GM18520 (cell line): Measurements from ENCODE around the gene TMEM87B.

ENCODE experiments used
- ATAC-seq: cut with Tn5 transposase; IDR thresholded peaks from one replicate; pipeline ENCODE4 v1.9.1; 2021; ENCODE audit not compliant: unreplicated experiment

The TMEM87B gene

DNA sequence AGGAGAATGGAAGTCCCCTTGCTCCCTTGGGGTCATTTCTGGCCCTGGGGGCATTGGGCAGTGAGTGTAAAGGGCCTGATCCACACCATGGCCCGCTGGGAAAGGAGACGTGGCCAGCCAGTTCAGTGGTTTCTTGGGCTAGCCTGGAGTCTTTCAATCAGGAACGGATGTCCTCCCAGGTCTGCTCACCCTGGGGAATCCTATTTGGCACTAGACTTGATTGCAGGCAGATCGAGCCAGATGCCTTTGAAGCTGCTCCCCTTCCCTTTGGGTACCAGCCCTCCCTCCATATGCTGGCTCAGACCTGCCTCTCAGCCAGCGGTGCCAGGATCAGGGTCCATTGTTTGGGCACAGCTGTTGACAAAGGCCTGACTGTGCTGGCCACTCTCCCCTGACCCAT, 94.1 kb downstream of the TMEM87B start:
- ATAC-seq: no peak

DNA sequence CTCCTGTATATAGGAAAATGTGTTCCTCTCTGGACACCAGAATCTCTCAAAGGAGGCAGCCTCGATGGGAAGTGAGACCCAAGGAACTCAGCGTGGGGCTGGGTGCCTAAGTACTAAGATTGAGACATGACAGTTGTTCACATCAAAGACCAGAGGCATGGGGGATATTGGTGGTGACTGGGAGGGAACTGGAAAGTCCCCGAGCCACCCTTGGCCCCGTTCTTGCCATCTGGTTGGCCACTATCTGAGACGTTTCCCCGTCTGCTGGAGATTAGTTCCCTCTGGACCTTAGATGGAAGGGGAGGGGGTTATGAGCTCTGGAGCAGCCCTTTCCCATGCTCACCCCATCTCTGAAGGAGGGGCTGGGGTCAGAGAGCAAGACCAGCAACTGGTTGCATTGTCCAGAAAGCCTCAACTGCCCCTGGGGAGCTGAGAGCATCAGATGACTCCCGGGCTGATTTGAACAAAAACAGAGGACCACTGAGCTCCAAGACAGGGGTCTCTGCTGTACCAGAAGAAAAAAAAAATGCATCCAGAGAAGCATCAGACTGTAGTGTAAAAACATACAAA, 94.9 kb downstream of the TMEM87B start:
- ATAC-seq: no peak

DNA sequence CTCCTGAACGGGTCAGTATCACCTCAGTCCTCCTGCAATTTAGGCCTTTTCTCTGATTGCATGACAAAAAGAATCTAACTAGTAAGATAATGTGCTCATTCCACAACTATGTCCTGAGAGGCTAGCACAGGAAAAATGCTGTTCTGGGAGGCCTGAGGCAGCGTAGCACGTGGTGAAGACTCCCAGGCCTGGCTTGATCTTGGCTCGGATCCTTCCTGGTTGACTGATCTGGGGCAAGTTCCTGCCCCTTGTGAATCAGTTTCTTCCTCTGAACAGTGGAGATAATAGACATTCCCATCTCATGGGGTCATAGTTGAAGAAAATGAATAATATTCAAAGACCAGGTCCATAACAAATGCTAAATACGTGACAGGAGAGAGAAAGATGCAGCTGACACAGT, 95.4 kb downstream of the TMEM87B start:
- no peak for ATAC-seq

DNA sequence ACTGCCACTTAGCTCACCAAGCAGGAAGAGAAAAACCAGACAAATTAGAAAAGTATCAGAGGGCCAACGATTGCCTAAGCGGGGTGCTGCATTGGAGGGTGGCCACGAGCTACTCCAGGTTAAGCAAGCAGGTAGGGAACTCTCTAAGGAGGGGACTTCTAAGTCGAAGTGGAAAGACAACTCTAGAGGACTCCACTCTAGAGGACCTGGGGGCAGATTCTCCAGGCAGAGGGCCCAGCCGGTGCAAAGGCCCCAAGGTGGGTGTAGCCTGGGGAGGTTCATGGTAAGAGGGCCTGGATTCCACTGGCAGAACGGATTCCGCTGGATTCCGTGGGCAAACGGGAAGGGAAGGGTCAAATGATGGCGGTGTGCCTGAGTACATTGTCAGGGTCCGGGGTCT, 95.8 kb downstream of the TMEM87B start:
- no peak for ATAC-seq

DNA sequence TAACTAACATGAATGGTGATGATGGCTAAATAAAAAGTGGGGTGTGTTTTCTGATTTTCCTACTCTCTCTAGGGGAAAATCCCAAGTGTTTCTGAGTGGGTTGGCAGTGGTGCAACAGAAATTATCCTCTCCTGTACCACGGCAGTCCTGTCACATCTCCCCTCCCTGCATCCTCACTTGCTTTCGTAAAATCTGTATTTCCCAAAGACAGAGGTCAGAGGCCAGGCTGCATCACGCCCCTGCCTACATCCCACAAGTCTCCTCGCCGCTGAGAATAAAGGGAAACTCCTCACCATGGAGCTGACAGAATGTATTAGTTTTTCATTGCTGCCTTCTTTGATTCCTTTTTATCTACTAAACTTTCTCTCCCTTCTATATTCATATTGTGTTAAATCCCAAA, 96.2 kb downstream of the TMEM87B start:
- ATAC-seq: no peak

DNA sequence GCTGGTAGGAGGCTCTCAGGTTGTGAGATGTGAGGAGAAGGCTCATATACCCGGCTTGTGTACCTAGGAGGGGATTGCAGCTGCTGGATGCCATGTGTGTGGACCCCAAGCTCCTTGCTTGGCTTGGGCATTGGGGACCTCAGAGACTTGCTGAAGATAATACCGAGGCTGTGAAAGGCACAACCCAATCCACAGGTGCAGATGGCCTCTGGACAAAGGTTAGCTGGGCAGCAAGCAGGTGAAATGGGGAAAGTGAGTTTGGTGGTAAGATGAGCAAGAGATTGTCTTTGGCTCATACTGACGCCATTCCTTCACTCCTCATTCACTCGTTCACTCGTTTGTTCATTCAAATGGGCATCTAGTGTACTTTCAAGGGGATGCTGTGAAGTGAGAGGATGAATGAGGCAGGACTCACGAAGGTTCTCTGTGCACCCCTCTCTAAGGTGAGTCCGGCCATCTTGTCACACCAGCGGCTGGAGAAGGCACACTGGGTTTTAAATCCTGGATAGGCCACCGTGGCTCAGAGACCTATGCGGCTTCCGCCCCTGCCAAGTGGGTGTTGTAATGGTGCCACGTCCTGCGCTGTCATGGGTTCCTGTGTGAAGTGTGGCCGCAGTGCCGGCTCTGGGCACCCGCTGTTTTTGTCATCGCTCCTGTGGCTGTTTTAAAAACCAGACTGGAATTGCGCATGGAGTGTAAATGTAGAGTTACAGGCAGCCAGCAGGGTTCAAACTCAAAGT, 96.8 kb downstream of the TMEM87B start:
- ATAC-seq: no peak

DNA sequence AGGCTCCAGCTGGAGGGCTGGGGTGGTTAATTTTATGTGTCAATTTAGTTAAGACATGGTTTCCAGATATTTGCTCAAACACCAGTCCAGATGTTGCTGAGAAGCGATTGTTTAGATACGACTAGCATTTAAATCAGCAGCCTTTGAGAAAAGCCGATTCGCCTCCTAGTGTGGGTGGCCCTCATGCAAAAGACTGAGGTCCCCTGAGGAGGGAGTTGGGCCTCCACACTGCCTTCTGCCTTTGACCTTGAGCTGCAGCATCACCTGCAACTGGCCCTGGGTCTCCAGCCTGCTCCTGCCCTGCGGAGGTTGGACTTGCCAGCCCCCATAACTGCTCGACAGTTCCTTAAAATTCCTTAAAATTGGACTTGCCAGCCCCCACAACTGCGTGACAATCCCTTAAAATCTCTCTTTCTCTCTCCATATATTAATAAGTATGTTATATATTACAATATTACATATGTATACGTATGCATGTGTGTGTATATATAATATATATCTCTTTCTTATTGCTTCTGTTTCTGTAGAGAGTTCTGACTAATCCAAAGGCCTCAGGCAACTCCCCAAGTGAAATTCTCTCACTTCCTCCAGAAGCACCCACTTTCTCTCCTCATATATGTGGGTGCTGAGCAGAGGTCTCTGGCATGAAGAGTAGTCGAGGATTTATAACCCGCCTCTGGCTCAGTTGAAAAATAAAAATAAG, 97.6 kb downstream of the TMEM87B start:
- ATAC-seq: no peak

DNA sequence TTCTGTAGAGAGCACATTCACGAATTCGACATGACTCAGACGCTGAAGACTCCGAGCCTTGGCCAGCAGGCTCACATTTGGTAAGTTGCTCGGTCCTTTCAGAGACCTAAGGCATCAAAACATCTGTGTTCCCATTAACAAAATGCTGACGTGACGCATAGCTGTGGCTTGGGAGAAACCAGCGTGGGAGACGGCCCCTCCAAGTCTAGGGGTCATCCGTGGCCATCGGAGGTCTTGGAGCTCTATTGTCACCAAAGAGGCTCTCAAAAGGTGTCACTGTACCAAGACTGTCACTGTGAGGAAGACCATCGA, 98.1 kb downstream of the TMEM87B start:
- ATAC-seq: no peak

DNA sequence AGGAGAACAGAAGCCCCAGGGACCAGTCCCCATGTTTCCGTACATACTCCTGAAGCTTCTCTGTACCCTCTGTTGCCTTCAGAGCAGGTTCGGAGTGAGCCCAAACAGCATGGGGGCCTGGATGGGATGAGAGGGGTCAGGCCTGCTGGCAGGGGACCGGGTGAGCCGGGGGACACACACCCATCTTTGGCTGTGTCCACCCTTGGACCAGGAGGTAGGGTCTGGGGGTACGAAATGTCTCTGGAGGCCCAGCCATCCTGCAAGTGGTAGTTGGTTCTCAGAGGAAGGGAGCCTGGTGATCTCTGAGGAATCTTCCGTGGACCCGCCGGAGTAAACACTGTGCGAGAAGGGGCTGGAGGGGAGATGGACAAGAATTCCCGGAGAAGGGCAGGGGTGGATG, 98.4 kb downstream of the TMEM87B start:
- ATAC-seq: no peak

DNA sequence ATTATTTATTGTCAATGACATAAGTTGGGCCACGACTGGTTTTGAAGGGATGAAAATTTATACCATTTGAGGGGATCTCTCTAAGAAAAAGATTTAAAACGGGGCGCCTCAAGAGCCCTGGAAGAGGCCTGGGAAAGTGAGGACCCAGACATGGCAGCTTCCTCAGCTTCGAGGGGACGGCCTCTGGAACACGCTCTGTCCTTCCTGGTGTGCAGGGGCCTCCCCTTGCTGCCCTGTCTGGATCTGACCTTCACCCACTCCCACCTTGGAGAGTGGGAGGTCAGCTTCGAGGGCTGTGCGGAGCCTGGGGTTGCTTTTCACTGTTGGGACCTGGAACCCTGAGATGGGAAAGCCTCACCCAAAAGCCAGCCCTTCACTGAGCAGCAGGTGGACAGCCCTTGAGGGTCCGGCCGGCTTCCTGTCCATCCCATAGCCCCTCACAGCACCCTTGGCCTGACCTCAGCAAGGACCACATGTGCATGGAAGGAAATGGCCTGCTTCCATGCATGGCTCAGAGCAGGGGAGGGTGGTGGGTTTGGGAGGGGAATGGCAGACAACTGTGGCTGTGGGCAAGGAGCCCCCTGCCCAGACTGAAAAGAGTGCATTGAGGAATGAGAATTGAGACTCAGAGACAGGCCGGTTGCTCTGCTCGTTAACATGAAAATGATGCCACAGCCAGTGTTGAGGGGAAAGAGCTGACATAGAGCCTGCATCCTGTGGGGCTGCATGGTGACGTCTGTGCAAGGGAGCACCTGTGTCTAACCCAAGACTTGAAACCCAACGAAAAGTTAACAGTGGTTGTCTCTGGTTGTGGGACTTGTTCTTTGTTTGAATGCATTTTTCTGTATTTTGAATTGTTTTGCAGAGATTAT, 99.4 kb downstream of the TMEM87B start:
- ATAC-seq: no peak

DNA sequence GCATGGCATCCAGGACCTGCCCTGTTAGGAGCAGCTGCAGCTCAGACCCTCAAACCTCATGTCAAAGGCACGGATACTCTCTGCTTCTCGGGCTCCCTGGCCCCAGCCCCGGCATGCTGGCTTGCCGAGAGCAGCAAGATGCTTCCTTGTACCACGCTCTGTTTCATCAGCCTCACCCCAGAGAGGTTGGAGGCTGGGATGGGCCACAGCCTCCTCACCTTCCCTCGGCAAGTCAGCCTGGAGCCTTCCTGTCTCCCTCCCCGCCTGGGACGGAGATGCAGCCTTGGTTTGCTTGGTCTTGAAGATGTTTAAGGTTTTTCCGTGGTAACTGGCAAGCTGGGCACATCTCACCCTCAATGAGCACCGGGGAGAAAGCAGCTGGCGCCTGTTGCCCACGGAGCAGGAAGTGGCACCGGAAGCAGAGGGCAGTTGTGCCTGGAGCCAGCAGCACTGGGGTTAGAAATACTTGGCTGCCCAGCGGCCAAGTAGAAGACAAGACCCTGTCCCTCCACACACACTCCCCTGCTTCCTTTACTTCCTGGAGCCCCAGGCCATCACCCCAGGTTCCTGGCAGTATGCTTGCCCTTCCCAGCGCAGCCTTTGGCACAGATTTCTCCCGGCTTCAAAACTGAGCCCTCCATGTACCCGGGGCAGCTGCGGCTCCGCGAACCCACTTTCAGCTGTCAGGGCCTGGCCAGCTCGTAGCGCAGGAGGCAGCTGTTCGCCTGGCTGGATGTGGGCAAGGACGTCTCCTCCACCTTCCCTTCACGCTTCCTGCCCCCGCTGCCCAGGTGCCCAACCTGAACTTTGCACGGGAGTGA, 100.5 kb downstream of the TMEM87B start:
- no peak for ATAC-seq

DNA sequence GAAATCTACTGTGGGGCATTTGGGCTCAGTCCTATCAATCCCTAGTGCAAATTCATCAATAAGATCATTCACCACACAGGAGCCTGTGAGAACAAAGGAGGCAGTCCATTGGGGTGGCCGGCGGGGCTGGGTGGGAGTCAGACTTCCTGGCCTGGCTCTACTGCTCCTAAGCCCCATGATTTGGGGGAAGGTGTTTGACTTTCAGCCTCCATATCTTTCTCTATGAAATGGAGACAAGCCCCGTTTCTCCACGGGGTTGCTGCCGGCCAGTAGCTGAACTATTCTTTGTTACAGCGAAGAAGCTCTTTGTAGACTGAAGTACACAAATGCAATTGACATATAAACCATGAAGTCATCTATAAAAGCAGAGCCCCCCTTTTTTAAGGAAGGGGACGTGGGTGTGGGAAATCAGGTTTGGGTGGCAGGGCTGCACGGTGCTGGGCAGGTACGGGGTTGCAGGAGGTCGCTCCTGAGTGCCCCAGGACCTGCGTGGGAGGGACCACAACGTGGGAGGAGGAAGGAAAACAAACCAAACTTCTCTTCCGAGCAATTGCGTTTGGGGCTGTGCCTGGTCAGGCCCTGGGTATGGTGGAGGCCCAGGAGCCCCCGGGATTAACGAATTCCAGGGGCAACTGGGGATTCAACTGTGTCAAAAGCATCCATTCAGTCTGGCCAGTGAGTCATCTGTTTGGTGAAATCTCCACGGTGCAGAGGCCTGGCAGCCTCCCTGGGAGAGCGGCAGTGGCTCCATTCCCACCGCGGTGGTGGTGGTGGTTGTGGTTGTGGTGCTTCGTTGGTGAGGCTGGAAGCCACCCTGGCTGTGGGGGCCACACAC, 101.3 kb downstream of the TMEM87B start:
- ATAC-seq: no peak

DNA sequence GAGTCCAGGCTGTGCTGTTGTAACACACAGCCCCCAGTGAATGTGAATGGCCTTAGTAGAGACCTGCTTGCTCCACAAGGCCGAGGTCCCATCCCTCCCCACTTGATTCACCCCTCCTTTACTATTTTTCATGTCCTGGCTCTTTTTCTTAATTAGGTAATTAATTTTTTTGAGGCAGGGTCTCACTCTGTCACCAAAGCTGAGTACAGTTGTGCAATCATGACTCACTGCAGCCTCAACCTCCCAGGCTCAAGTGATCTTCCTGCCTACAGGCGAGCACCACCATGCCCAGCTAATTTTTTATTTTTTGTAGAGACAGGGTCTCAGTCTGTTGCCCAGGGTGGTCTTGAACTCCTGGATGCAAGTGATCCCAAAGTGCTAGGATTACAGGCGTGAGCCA, 102.4 kb downstream of the TMEM87B start:
- ATAC-seq: no peak

DNA sequence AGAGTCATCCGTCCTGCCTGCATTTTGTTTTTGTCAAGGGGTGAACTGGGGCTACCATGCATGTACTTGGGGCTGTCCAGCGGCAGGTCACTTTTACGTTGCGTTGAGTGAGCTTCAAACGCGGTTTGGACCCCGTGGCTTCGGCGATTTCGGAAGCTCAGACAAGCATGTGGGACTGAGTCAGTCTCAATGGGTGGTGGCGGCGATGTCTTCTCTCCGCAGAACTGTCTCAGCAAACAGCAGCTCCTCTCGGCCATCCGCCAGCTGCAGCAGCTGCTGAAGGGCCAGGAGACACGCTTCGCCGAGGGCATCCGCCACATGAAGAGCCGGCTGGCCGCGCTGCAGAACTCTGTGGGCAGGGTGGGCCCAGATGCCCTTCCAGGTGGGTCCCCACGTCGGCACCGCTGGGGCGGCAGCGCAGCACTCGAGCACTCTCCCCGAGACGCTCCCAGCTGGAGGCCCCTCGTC, 104.4 kb downstream of the TMEM87B start:
- no peak for ATAC-seq

DNA sequence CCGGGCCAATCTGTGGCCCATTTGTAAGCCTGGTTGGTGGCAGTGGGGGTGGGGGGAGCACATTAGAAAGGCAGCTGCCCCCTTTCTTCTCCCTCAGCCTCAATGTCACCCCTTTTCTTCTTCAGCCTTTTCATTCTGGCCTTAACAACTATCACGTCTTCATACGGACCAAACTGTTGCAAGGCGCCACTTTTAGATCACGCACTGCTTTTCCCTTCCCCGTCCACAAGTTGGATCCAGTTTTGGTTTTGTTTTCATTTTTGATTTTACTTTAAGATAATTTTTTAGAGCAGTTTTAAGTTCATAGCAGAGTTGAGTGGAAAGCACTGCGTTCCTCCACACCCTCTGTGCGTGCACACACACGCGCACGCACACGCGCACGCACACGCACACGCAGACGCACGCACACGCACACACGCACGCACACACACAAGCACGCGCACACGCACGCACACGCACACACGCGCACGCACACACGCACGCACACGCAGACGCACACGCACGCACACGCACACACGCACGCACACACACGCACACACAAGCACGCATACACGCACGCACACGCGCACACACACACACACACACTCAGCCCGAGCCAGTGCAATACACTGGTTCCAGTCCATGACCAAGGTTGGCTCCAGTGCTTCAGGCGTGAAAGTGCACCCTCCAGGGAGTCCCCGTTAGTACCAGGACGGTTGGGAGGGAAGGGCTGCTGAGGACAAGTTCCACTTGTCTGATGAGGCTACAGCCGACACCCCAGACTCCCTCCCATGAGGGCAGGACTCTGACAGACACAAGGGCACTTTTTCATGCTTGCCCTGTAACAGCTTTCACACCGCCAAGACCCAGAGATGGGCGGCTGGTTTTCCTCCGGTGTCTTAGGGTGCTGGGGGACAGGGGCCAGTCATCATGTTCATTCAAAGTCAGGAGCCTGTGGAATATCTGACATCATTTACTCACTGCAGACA, 105.5 kb downstream of the TMEM87B start:
- no peak for ATAC-seq

DNA sequence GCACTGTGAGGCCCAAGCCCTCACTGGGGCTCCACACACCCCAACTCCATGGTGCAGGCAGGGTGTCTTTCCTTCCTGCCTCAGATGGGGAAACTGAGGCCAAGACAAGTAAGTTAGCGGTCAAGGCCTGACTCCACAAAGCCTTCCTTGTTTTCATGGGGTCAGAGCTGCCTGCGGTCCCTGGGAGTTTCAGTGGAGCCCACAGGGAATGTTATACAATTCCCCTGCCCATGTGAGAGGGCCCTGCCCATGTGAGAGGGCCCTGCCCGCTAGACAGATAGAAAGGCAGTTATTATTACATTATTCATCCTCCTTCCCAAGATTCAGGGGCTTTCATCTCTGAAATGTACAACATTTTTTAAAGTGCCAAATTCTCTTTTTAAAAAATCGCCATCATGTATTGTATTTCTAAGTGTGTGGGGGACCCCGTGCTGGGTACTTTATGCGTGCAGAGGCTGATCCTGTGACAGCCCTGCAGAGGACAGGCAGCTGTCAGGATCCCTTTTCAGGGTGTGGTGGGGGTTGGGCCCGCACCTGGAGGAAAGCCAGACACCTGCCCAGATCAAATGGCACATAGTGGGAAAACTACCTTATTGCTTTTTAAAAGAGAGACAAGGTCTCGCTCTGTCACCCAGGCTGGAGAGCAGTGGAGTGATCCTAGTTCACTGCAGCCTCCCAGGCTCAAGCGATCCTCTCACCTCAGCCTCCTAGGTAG, 106.5 kb downstream of the TMEM87B start:
- ATAC-seq: no peak

DNA sequence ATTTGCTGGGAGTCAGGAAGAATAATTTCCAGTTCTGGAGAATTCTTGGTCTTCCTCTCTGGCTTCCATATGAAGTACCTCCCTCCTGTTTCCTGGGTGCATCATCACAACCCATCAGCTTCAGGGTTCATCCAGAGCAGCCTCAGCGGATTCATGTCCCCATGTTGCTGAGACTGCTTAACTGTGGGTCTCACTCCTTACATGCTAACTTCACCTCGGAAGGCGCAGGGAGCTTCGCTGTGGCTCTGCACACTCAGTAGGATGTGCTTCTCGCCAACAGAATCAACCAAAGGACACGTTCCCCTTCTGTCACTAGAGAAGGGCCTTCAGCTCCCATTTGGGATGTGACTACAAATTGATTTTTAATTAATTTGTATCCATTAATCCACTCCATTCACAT, 107.3 kb downstream of the TMEM87B start:
- ATAC-seq: no peak

DNA sequence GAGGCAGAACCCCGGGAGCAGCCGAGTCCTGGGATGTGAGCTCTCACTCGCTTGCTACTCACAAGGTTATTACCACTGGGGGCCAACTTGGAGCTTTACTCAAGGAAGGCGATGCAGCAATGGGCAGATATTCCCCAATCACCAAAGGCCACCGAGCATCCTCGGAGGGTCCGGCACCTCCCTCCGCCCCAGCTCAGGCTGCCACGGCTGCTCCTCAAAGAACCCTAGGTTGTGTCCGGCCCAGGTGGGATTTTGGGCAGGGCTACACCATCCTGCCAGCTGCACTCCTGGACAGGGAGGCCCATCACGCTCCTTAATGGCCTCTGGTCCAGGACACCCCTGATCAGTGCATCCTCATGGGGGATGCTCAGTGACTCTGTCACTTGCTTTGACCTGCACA, 107.9 kb downstream of the TMEM87B start:
- no peak for ATAC-seq
